SK-N-SH (cell line): ENCODE results near the gene DES. TPM values are rescaled to one million over a fixed set of nuclear protein-coding genes. Genes with fewer than 3 reads are reported as not detected.
A peak's percentile ranks its signal among the peaks of the same experiment; 100 is the strongest.

ENCODE experiments used
- CTCF ChIA-PET: fragments of 300-600, 350-600 bp; formaldehyde crosslinking; extraction: SDS; loops from one replicate; lab custom pipeline; 2021; lab: Yijun Ruan, JAX
- POLR2A ChIA-PET: fragments of 350-600 bp; sonication (Branson Sonifier 250); formaldehyde crosslinking; extraction: SDS; loops from one replicate; lab custom pipeline; 2020; ENCODE audit warnings: antibody characterized with exemption, inconsistent platforms; lab: Yijun Ruan, JAX
- DNase-seq: peaks from one replicate; pipeline ENCODE4 v3.0.0; 2012
- H2AFZ ChIP-seq: fragments of 200-600 bp; sonication (generic); 2 replicates; pipeline ENCODE4 v1.8.1; 2016; ENCODE audit warnings: antibody characterized with exemption, mild to moderate bottlenecking, low read depth
- H3F3A ChIP-seq: fragments of 200-600 bp; sonication (generic); replicated peaks from 2 replicates; pipeline ENCODE3; 2016; ENCODE audit warnings: antibody characterized with exemption, mild to moderate bottlenecking; ENCODE audit not compliant: insufficient read depth
- H3K27ac ChIP-seq, 2 experiments: fragments of 200-500 bp in 1 of 2; fragments of 200-600 bp in 1 of 2; sonication (Bioruptor generic) in 1 of 2; sonication (generic), shearing (Covaris generic) in 1 of 2; 2 replicates each; pipeline versions ENCODE4 v1.5.1 to v1.6.1; 2014 to 2016; ENCODE audit warnings: low read depth in 2 of 2, inconsistent platforms in 1 of 2, low read length in 1 of 2, mild to moderate bottlenecking in 1 of 2, mixed read lengths in 1 of 2
- H3K27me3 ChIP-seq: fragments of 200-600 bp; sonication (generic), shearing (Covaris generic); 2 replicates; pipeline ENCODE4 v1.6.1; 2016; ENCODE audit warnings: mixed run types; ENCODE audit not compliant: insufficient read depth
- H3K36me3 ChIP-seq, 2 experiments: fragments of 200-500 bp in 1 of 2; fragments of 200-600 bp in 1 of 2; sonication (Bioruptor generic) in 1 of 2; sonication (generic) in 1 of 2; replicated peaks in 1 of 2; 2 replicates each; pipeline versions ENCODE3 to v1.5.1; 2014 to 2016; ENCODE audit warnings: low read length in 1 of 2, mild to moderate bottlenecking in 1 of 2; ENCODE audit not compliant: insufficient read depth in 2 of 2, control insufficient read depth in 1 of 2
- H3K4me1 ChIP-seq, 2 experiments: fragments of 200-500 bp in 1 of 2; fragments of 200-600 bp in 1 of 2; sonication (Bioruptor generic) in 1 of 2; sonication (generic), shearing (Covaris generic) in 1 of 2; 2 replicates each; pipeline versions ENCODE4 v1.5.1 to v1.6.1; 2014 to 2016; ENCODE audit warnings: low read depth in 1 of 2, low read length in 1 of 2, mixed run types in 1 of 2; ENCODE audit not compliant: insufficient read depth in 2 of 2, control insufficient read depth in 1 of 2
- H3K4me2 ChIP-seq: fragments of 200-600 bp; sonication (generic), shearing (Covaris generic); 2 replicates; pipeline ENCODE4 v1.6.1; 2017; ENCODE audit warnings: mixed run types
- H3K4me3 ChIP-seq, 2 experiments: fragments of 200-500 bp in 1 of 2; fragments of 200-600 bp in 1 of 2; sonication (Bioruptor generic) in 1 of 2; sonication (generic), shearing (Covaris generic) in 1 of 2; 2 replicates each; pipeline versions ENCODE4 v1.5.1 to v1.8.1; 2014 to 2016; ENCODE audit warnings: low read depth in 2 of 2, inconsistent platforms in 1 of 2, low read length in 1 of 2, mild to moderate bottlenecking in 1 of 2, mixed read lengths in 1 of 2, moderate library complexity in 1 of 2
- H3K79me2 ChIP-seq: fragments of 200-600 bp; sonication (generic); 2 replicates; pipeline ENCODE4 v1.8.1; 2017; ENCODE audit warnings: mild to moderate bottlenecking; ENCODE audit not compliant: insufficient read depth
- H3K9ac ChIP-seq: fragments of 200-600 bp; sonication (generic); 2 replicates; pipeline ENCODE4 v1.6.1; 2017; ENCODE audit warnings: mixed run types
- H3K9me2 ChIP-seq: fragments of 200-600 bp; sonication (generic); 2 replicates; pipeline ENCODE4 v1.6.1; 2017; ENCODE audit warnings: mixed run types
- H3K9me3 ChIP-seq: fragments of 200-600 bp; sonication (generic); 2 replicates; pipeline ENCODE4 v1.6.1; 2017; ENCODE audit warnings: mixed run types, mild to moderate bottlenecking, moderate library complexity
- H4K20me1 ChIP-seq: fragments of 200-600 bp; sonication (generic); 2 replicates; pipeline ENCODE4 v1.6.1; 2017; ENCODE audit warnings: mild to moderate bottlenecking, mixed run types; ENCODE audit not compliant: insufficient read depth
- CHD2 ChIP-seq: fragments of 150-350 bp; IDR thresholded peaks from 2 replicates; pipeline ENCODE4 v1.6.1; 2018; ENCODE audit warnings: low read length; ENCODE audit not compliant: partially characterized antibody
- FOXM1 ChIP-seq: IDR thresholded peaks from 2 replicates; pipeline ENCODE4 v1.4.0; 2012; ENCODE audit warnings: low read depth, mild to moderate bottlenecking
- RAD21 ChIP-seq: IDR thresholded peaks from 2 replicates; pipeline ENCODE4 v1.6.1; 2012; ENCODE audit warnings: mild to moderate bottlenecking, low read length
- RCOR1 ChIP-seq: fragments of 150-350 bp; IDR thresholded peaks from 2 replicates; pipeline ENCODE4 v1.6.1; 2017; ENCODE audit warnings: antibody characterized with exemption, low read length
- REST ChIP-seq: IDR thresholded peaks from 2 replicates; pipeline ENCODE4 v1.6.1; 2012; ENCODE audit warnings: mild to moderate bottlenecking, low read depth, low read length, moderate library complexity
- SMC3 ChIP-seq: IDR thresholded peaks from 2 replicates; pipeline ENCODE4 v1.6.1; 2012; ENCODE audit warnings: low read depth, low read length, improper control_type of control experiment
- USF2 ChIP-seq: fragments of 150-350 bp; IDR thresholded peaks from 2 replicates; pipeline ENCODE4 v1.6.1; 2017; ENCODE audit warnings: antibody characterized with exemption, low read length, low read depth, borderline replicate concordance
- WGBS: methylation state at CpG from one replicate; pipeline ENCODE4 v1.1.6; 2017; ENCODE audit warnings: low lambda C conversion rate; 5-methylcytosine and 5-hydroxymethylcytosine counted together
- polyA plus RNA-seq, 3 experiments: library from polyadenylated mRNA; depleted of rRNA; stranded (reverse); fragments of >200 nt; gene quantifications; 2 replicates each; pipeline ENCODE4 v1.2.3, GENCODE V29; 2012

Gene DES
- polyA plus RNA-seq, 1 of the 3 experiments (the other 2 are of a cell fraction) = 0.21 TPM

- TF ChIP-seq USF2 = no peak
- no peak for TF ChIP-seq FOXM1
- no peak for TF ChIP-seq REST
These were observed 37.4 kb downstream of the DES start (continued) for GRCh38 chr2:219455581-219455980.

- Histone ChIP-seq H3K79me2 (peaks cover 17% of the 10 kb centered on the region; the same call in 1 of the 2 replicates), H3K9ac (no peak overlapping the region), H3K4me2 (no peak overlapping the region), H3K9me3 (no peaks in the 10 kb centered on the region), H3K4me1 (peaks cover 34 to 43% of the 10 kb centered on the region in 2 experiments), H3K27me3 (no peaks in the 10 kb centered on the region), H2AFZ (no peak overlapping the region), H3K27ac (no peak overlapping the region; a peak in 1 of 4 replicates), H3K4me3 (no peak overlapping the region), H3F3A (peaks cover 10% of the 10 kb centered on the region), H3K36me3 (peaks cover 19 to 44% of the 10 kb centered on the region in 2 experiments), H4K20me1 (no peaks in the 10 kb centered on the region), H3K9me2 (no peaks in the 10 kb centered on the region)
- CTCF ChIA-PET = interaction anchor here (0.6 to 10.9 kb wide), 13 partner anchors 15 to 83 kb away, joined by 3 to 159 read pairs (median 6); partner anchors contain the start of gene ASIC4
- no peak for DNase-seq
- POLR2A ChIA-PET = interaction anchor here (0.6 to 1.5 kb wide), 2 partner anchors 13 to 16 kb away, joined by 3 read pairs; no protein-coding TSS in a partner anchor
- 88% methylated on average over 4 of the region's 5 CpGs for WGBS
- peak; percentile 33 for TF ChIP-seq RAD21
- TF ChIP-seq RCOR1 = no peak
These were observed 39.7 kb downstream of the DES start for GRCh38 chr2:219457784-219458369.

- Histone ChIP-seq H3K27ac (peak overlapping the region in 1 of 2 experiments; percentile 2; a peak in 1 of 4 replicates), H3K9me2 (no peaks in the 10 kb centered on the region), H3K4me1 (peaks cover 24 to 32% of the 10 kb centered on the region in 2 experiments), H3K4me3 (no peak overlapping the region), H3K9ac (no peak overlapping the region), H3K36me3 (peaks cover 19 to 55% of the 10 kb centered on the region in 2 experiments), H3F3A (peaks cover 9% of the 10 kb centered on the region), H3K9me3 (no peaks in the 10 kb centered on the region), H2AFZ (no peak overlapping the region), H3K4me2 (no peak overlapping the region), H3K79me2 (peaks cover 17% of the 10 kb centered on the region; the same call in 1 of the 2 replicates), H3K27me3 (no peaks in the 10 kb centered on the region), H4K20me1 (no peaks in the 10 kb centered on the region)
- 90% methylated on average over 8 of the region's 8 CpGs for WGBS
- ChIA-PET POLR2A (interaction anchor here (0.6 to 2.3 kb wide), 5 partner anchors 14 to 71 kb away, joined by 3 to 6 read pairs (median 3); no protein-coding TSS in a partner anchor), CTCF (interaction anchor here (1.0 to 10.9 kb wide), 27 partner anchors 9 to 83 kb away, joined by 3 to 159 read pairs (median 6); partner anchors contain the start of genes ASIC4, CHPF and SPEG)
- TF ChIP-seq CHD2 (no peak), SMC3 (no peak)
- DNase-seq = no peak
These were observed 40.8 kb downstream of the DES start for GRCh38 chr2:219458996-219459395.
